Measurements from ENCODE around the gene SCN4B.

Gene SCN4B

GRCh38 chr11:118157186-118157895, 4.7 kb upstream of the SCN4B start:
- Histone ChIP-seq H3K79me1 (ENCODE audit: low read length) (no peaks in the 10 kb centered on the region), H3K4ac (ENCODE audit: low read depth, low read length) (no peak overlapping the region), H2BK120ac (ENCODE audit: insufficient read depth, low read length, poor library complexity) (no peak overlapping the region), H4K12ac (ENCODE audit: low read depth, low read length) (no peak overlapping the region), H2AFZ (ENCODE audit: insufficient read depth, low read length, poor library complexity) (no peak overlapping the region), H3K4me3 (ENCODE audit: low read depth, low read length) (no peak overlapping the region), H4K91ac (ENCODE audit: low read depth, low read length) (no peak overlapping the region), H3K79me2 (ENCODE audit: control insufficient read depth, insufficient read depth, low read length, poor library complexity) (no peaks in the 10 kb centered on the region), H4K8ac (ENCODE audit: low read depth, low read length) (no peak overlapping the region), H3K27ac (ENCODE audit: low read depth, low read length) (no peak overlapping the region), H3K14ac (ENCODE audit: low read length) (no peak overlapping the region), H3K9me3 (ENCODE audit: insufficient read depth, low read depth, low read length) (peaks cover 15% of the 10 kb centered on the region), H3K18ac (ENCODE audit: low read length) (no peak overlapping the region), H3K4me2 (ENCODE audit: low read length) (no peak overlapping the region), H3K36me3 (ENCODE audit: control insufficient read depth in 1 of 2, insufficient read depth in 2 of 2, low read length in 2 of 2) (no peaks in the 10 kb centered on the region), H3K9ac (ENCODE audit: low read length) (no peak overlapping the region), H2AK5ac (ENCODE audit: low read length) (no peak overlapping the region), H3K27me3 (ENCODE audit: insufficient read depth, low read length) (peaks cover 56% of the 10 kb centered on the region), H3K4me1 (ENCODE audit: control insufficient read depth in 1 of 2, insufficient read depth in 2 of 2, low read length in 2 of 2) (peaks cover 5% of the 10 kb centered on the region in 2 experiments), H3K23ac (ENCODE audit: low read length) (no peak overlapping the region), H2BK12ac (ENCODE audit: low read length) (no peak overlapping the region), H2BK5ac (ENCODE audit: low read depth, low read length, poor library complexity) (no peak overlapping the region)
- DNase-seq, result no peak
- WGBS (ENCODE audit: extremely low coverage, insufficient coverage, insufficient read length), result no CpG with 5 or more reads among the region's 10 CpGs

- Histone ChIP-seq H4K12ac (ENCODE audit: low read depth, low read length) (no peak overlapping the region), H4K91ac (ENCODE audit: low read depth, low read length) (no peak overlapping the region), H3K18ac (ENCODE audit: low read length) (no peak overlapping the region), H4K8ac (ENCODE audit: low read depth, low read length) (no peak overlapping the region), H3K79me1 (ENCODE audit: low read length) (no peaks in the 10 kb centered on the region), H3K36me3 (ENCODE audit: control insufficient read depth in 1 of 2, insufficient read depth in 2 of 2, low read length in 2 of 2) (no peaks in the 10 kb centered on the region), H3K4me1 (ENCODE audit: control insufficient read depth in 1 of 2, insufficient read depth in 2 of 2, low read length in 2 of 2) (peaks cover 5% of the 10 kb centered on the region in 2 experiments), H3K4me3 (ENCODE audit: low read depth, low read length) (peak overlapping the region; percentile 46), H3K9me3 (ENCODE audit: insufficient read depth, low read depth, low read length) (peaks cover 15% of the 10 kb centered on the region), H3K4me2 (ENCODE audit: low read length) (no peak overlapping the region), H3K27me3 (ENCODE audit: insufficient read depth, low read length) (peaks cover 62% of the 10 kb centered on the region), H3K14ac (ENCODE audit: low read length) (no peak overlapping the region), H3K4ac (ENCODE audit: low read depth, low read length) (no peak overlapping the region), H2BK120ac (ENCODE audit: insufficient read depth, low read length, poor library complexity) (no peak overlapping the region), H3K23ac (ENCODE audit: low read length) (no peak overlapping the region), H3K9ac (ENCODE audit: low read length) (no peak overlapping the region), H2BK5ac (ENCODE audit: low read depth, low read length, poor library complexity) (no peak overlapping the region), H2AK5ac (ENCODE audit: low read length) (no peak overlapping the region), H3K79me2 (ENCODE audit: control insufficient read depth, insufficient read depth, low read length, poor library complexity) (no peaks in the 10 kb centered on the region), H2BK12ac (ENCODE audit: low read length) (no peak overlapping the region), H3K27ac (ENCODE audit: low read depth, low read length) (no peak overlapping the region), H2AFZ (ENCODE audit: insufficient read depth, low read length, poor library complexity) (no peak overlapping the region)
- WGBS (ENCODE audit: extremely low coverage, insufficient coverage, insufficient read length), result no CpG with 5 or more reads among the region's 21 CpGs
- no peak for DNase-seq
Observed at GRCh38 chr11:118156531-118157185, 4.0 kb upstream of the SCN4B start.

- WGBS (ENCODE audit: extremely low coverage, insufficient coverage, insufficient read length), result no CpG with 5 or more reads among the region's 11 CpGs
Observed at GRCh38 chr11:118155776-118156530, 3.3 kb upstream of the SCN4B start.

GRCh38 chr11:118154641-118155040, 2.0 kb upstream of the SCN4B start:
- peak overlapping the region; percentile 81 for H3K23ac ChIP-seq (ENCODE audit: low read length)
- no peak overlapping the region for H3K9ac ChIP-seq (ENCODE audit: low read length)
- no peak for DNase-seq
- no peaks in the 10 kb centered on the region for H3K79me1 ChIP-seq (ENCODE audit: low read length)
- no peak overlapping the region for H3K27ac ChIP-seq (ENCODE audit: low read depth, low read length)
- H3K36me3 ChIP-seq (ENCODE audit: control insufficient read depth in 1 of 2, insufficient read depth in 2 of 2, low read length in 2 of 2), result no peaks in the 10 kb centered on the region
- no CpG with 5 or more reads among the region's 1 CpG for WGBS (ENCODE audit: extremely low coverage, insufficient coverage, insufficient read length)
- no peak overlapping the region for H3K4ac ChIP-seq (ENCODE audit: low read depth, low read length)
- H2AK5ac ChIP-seq (ENCODE audit: low read length), result no peak overlapping the region
- H3K14ac ChIP-seq (ENCODE audit: low read length), result no peak overlapping the region
- H3K9me3 ChIP-seq (ENCODE audit: insufficient read depth, low read depth, low read length), result peaks cover 15% of the 10 kb centered on the region
- H4K8ac ChIP-seq (ENCODE audit: low read depth, low read length), result no peak overlapping the region
- peaks cover 76% of the 10 kb centered on the region for H3K27me3 ChIP-seq (ENCODE audit: insufficient read depth, low read length)
- H3K18ac ChIP-seq (ENCODE audit: low read length), result no peak overlapping the region
- H3K4me3 ChIP-seq (ENCODE audit: low read depth, low read length), result no peak overlapping the region
- no peaks in the 10 kb centered on the region for H3K79me2 ChIP-seq (ENCODE audit: control insufficient read depth, insufficient read depth, low read length, poor library complexity)
- no peak overlapping the region for H2BK5ac ChIP-seq (ENCODE audit: low read depth, low read length, poor library complexity)
- no peak overlapping the region for H2AFZ ChIP-seq (ENCODE audit: insufficient read depth, low read length, poor library complexity)
- H2BK12ac ChIP-seq (ENCODE audit: low read length), result no peak overlapping the region
- H4K12ac ChIP-seq (ENCODE audit: low read depth, low read length), result no peak overlapping the region
- no peak overlapping the region for H3K4me2 ChIP-seq (ENCODE audit: low read length)
- no peak overlapping the region for H4K91ac ChIP-seq (ENCODE audit: low read depth, low read length)
- no peak overlapping the region for H2BK120ac ChIP-seq (ENCODE audit: insufficient read depth, low read length, poor library complexity)
- peaks cover 5% of the 10 kb centered on the region in 2 experiments for H3K4me1 ChIP-seq (ENCODE audit: control insufficient read depth in 1 of 2, insufficient read depth in 2 of 2, low read length in 2 of 2)

More at GRCh38 chr11:118155776-118156530, 3.3 kb upstream of the SCN4B start:
- no peaks in the 10 kb centered on the region for H3K79me1 ChIP-seq (ENCODE audit: low read length)
- H2AFZ ChIP-seq (ENCODE audit: insufficient read depth, low read length, poor library complexity), result no peak overlapping the region
- no peak overlapping the region for H4K12ac ChIP-seq (ENCODE audit: low read depth, low read length)
- no peak overlapping the region for H3K4ac ChIP-seq (ENCODE audit: low read depth, low read length)
- no peak overlapping the region for H2AK5ac ChIP-seq (ENCODE audit: low read length)
- no peak overlapping the region for H3K23ac ChIP-seq (ENCODE audit: low read length)
- H3K4me1 ChIP-seq (ENCODE audit: control insufficient read depth in 1 of 2, insufficient read depth in 2 of 2, low read length in 2 of 2), result peaks cover 5% of the 10 kb centered on the region in 2 experiments
- no peak overlapping the region for H3K18ac ChIP-seq (ENCODE audit: low read length)
- no peaks in the 10 kb centered on the region for H3K79me2 ChIP-seq (ENCODE audit: control insufficient read depth, insufficient read depth, low read length, poor library complexity)
- no peak overlapping the region for H2BK5ac ChIP-seq (ENCODE audit: low read depth, low read length, poor library complexity)
- no peak overlapping the region for H3K14ac ChIP-seq (ENCODE audit: low read length)
- DNase-seq, result no peak
- H3K9me3 ChIP-seq (ENCODE audit: insufficient read depth, low read depth, low read length), result peaks cover 15% of the 10 kb centered on the region
- H3K9ac ChIP-seq (ENCODE audit: low read length), result no peak overlapping the region
- H3K27ac ChIP-seq (ENCODE audit: low read depth, low read length), result no peak overlapping the region
- H2BK12ac ChIP-seq (ENCODE audit: low read length), result no peak overlapping the region
- H3K4me3 ChIP-seq (ENCODE audit: low read depth, low read length), result no peak overlapping the region
- no peak overlapping the region for H2BK120ac ChIP-seq (ENCODE audit: insufficient read depth, low read length, poor library complexity)
- H3K27me3 ChIP-seq (ENCODE audit: insufficient read depth, low read length), result peaks cover 69% of the 10 kb centered on the region
- no peaks in the 10 kb centered on the region for H3K36me3 ChIP-seq (ENCODE audit: control insufficient read depth in 1 of 2, insufficient read depth in 2 of 2, low read length in 2 of 2)
- no peak overlapping the region for H4K91ac ChIP-seq (ENCODE audit: low read depth, low read length)
- no peak overlapping the region for H4K8ac ChIP-seq (ENCODE audit: low read depth, low read length)
- H3K4me2 ChIP-seq (ENCODE audit: low read length), result no peak overlapping the region

All from trophoblast cell (in vitro differentiated cells and primary cell).